NCI-H1105 (cell line): ENCODE results near the gene TCF3.
"Not testable (repeated sequence)": the region's sequence is repeated elsewhere in the genome, so short reads cannot be mapped to it uniquely, and the experiment has no call there.

ENCODE experiments used
- DNase-seq: peaks from one replicate; lab custom pipeline; 2025; lab: John Stamatoyannopoulos, UW

Gene TCF3

DNA sequence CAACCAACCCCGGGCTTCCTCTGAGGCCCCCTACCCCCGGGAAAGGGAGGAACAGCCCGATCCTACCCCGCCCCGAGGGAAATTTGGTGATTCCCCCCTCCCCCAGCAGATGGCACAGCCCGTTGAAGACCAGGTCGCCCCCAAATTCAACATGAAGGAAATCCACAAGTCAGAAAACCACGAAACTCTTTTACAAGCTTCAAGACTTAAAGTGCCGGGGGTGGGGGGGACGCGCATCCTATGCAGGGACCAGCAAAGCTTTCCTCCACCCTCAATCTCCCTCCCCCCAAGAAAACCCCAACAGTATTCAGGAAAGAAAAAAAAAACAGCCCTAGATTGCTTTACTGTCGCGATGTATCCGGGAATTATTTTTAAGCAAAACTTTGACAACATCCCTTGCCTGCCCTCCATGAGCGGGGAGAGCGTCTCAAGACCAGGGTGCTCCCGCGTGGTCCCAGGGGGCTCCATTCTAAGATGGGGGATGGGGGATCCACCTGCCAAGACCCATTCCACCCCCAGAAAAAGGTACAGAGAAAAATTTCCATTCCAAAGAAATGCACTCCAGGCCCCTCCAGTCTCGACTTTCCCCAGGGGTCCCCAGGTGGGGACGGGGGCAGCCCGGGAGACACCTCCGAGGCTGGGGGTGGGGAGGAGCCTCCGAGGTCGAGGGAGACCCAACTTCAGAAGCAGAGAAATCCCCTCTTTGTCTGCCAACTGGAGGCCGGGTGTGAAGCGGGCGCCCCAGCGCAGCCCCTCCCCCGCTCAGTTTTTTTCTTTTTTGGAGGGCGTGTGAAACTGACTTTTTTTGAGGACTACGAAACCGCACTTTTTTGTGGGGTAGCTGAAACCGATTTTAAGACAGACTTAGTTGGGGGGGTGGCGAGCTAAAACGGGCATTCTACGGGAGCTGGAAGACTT lies 1.5 kb downstream of the TCF3 start:
- peak; percentile 21 for DNase-seq

DNA sequence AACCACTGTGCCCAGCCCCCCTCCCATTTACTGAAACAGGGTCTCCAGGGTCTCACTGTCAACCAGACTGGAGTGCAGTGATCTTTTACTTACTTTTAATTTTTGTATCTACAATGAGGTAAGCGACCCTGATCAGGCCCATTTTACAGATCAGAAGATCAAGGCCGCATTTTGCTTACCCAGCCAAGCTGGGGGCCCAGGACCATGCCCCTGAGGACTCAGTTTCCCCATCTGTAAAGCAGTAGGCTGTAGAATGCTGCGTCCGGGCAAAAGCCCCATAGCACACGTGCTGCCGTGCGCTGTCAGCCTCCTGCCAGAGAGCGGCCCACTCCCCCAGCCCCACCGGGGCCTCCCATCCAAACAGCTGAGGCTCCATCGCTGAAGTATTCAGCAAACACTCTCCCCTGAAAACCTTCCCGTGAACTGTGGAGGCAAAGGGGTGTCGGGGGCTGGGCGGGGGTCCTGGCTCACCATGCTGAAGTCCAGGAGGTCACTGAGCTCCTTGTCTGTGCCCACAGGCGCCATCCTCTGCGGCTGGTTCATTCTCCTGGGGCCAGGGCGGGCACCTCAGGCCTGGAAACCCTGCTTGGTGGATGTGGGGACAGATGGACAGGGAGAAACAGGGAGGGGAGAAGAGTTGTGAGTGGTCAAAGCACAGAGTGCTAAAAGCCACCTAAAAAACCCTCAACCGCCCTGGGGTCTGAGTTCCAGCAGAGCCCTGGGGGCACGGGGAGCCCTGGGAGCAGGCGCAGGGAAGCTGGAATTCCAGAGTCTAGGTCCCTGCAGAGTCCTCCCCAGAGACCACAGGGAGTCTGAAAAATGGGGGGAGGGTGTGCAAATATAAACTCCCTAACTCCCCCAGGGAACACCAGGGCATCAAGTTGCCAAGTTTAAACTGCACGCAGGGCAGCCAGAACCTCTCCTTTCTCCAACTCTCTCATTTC lies 2.4 kb downstream of the TCF3 start:
- DNase-seq: no peak

DNA sequence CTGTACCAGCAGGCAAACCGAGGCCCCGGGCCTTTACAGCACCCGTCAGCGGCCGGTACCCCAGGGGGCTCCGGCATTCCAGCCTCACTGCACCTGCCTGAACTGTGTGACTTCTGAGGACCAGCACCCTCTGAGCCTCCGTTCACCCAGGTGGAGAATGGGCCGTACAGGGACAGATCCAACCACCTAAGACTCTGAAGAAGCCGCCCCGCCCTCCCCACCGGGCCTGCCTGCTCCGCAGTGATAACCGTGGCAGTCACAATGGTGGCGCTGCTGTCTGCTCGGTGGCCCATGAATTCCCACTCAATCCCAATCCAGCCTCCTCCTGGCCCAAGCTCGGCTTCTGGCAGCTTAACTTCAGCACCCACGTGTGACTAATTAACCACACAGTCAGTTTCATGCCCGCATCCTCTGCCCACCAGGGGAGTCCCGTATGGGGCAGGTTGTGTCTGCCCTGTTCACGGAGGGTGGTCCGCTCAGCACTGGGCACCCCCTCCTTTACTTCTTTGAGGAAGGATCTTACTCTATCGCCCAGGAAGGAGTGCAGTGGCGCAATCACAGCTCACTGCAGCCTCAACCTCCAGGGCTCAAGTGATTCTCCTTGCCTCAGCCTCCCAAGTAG lies 3.4 kb downstream of the TCF3 start:
- no peak for DNase-seq

DNA sequence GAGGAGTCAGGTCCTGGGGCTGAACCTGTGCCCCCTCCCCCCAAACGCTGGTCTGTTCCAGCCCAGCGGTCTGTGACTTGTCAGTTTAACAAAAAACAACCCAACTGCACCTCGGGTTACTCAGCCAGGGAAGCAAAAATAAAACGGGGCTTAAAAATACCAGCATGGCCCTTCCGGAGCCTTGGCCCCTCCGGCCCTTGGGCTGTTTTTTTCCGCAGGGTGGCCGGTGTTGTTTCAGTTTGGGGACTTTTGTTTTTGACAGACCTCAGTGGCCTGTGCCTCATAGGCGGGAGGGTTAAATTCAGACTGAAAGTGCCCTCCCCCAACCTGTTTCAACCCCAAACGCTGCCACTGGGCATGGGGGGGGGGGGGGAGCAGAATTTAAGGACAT lies 4.0 kb downstream of the TCF3 start:
- no peak for DNase-seq

DNA sequence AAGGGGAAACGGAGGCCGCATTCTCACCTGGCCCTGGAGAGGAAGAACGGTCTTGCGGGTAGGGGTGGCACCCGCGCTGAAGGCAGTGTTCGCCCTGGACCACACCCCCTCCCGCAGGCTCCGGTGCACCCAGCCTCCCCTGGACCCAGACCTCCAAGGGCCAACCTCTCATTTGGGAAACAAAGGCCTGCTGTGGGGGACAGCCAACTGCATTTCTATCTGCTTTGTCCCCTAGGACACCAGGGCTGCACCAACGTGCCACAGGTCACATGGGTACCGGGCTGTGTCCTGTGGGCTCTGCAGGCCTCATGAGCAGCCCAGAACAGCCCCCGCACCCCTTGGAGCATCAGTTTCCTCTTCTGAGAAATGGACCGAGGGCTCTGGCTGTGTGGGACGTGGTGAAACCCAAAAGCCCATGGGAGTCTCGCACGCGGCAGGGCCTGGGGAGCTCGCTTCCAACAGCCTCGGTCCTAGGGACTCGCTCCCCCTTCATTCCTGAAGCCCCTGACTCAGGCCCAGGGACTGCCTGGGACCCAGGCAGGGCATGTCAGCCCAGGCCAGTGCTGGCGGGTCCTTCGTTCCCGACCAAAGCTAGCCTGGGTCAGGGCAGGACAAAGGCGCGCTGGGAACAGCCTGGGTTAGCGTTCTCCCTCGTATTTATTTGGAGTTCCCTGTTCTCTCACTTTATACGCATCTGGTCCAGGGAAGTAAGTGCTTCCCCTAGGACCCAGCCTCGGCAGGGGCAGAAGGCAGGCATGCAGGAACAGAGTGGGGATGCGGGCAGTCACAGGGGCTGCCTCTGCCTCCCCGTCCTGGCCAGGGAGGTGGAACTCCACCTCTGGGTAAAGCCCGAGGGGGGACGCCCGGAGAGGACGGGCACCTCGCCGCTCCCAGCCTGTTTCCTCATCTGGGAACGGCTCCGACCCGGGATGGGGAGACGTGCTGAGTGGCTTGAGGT lies 4.6 kb downstream of the TCF3 start:
- DNase-seq: no peak

DNA sequence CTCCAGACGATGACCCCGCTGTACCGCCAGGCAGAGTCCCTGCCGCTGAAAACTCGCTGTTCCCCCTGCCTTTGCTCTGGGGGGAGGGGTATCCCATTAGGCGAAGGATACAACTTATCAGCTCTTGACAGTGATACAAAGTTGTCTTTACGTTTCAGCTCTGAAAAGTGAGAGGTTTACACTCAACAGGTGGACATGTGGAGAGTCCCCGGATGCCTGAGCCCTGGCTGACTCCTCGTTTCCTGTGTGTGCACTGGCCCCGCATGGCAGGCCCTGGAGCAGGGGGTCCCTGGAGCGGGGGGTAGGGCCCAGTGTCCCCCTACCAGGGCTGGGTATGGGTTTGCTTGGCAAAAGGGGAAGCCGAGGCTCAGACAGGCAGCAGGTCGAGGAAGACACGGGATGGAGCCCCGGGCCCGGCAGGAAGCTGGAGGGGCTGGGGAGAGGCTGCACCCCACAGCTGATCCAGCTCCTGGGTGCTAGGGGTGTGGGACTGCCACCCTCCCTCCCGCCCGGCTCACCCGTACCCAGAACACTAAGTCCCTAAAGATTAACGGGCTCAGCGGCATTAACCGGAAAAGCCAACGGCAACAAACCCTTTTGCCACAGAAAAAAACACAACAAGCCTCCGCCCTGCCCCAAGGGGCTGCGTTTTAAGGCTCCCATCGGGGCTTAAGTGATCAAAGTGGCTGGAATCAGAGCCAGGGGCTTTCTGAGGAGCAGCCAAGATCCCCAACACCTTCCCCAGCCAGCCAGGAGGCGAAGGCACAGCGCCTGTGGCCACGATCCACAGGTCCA lies 5.6 kb downstream of the TCF3 start:
- DNase-seq: no peak

DNA sequence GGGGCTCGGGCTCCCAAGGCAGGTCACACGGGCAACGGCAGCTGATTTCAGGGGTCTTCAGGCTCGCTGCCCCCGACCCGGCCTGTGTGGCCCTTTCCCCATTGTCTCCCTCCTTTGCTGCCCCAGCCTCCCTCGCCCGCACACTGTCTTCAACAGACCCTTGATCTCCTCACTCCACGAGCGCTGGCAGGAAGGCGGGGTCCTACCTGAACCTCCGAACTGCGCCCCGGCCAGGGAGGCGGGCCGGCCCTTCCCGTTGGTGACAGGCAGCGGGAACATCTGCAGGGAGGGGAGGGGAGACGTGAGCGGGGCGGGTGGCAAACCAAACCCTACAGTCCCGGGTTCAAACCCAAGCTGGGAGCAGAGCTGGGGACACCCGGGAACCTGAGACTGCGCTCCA lies 6.3 kb downstream of the TCF3 start:
- no peak for DNase-seq

DNA sequence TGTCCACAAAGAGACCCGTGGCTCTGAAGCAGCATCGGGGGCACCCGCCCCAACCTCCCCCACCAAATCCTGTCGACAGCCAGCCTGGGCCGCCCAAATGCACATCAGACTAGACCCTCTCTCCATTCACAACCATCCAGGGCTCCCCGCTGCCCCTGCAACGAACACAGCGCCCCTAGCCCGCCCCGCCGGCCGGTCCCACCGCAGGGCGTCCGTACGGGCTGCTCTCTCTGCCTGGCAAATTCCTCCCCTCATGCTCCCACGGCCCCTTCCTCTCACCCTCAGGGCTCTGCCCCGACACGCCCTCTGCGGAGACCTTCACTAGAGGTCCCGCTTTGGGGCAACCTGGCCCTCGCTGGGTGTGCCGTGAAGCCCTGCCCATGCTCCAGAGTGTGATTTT lies 7.1 kb downstream of the TCF3 start:
- no peak for DNase-seq

DNA sequence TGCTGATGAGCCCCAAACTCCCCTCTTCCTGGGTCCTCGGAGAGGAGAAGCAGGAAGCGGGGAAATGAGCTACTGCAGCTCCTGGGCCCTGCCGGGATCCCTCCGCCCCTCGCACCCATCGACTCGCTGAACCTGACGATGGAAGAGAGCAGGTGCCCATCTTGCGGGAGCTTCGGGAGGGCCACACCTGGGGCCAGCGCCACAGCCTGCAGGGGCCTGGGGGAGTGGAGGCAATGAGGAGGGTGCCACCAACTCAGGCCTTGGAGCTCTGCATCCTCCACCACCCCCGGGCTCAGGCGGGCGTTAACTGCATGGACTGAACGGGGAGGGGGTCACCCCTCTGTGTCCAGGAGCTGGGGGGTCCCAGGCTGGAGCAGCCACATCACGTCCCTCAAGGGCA lies 8.3 kb downstream of the TCF3 start:
- DNase-seq: no peak

DNA sequence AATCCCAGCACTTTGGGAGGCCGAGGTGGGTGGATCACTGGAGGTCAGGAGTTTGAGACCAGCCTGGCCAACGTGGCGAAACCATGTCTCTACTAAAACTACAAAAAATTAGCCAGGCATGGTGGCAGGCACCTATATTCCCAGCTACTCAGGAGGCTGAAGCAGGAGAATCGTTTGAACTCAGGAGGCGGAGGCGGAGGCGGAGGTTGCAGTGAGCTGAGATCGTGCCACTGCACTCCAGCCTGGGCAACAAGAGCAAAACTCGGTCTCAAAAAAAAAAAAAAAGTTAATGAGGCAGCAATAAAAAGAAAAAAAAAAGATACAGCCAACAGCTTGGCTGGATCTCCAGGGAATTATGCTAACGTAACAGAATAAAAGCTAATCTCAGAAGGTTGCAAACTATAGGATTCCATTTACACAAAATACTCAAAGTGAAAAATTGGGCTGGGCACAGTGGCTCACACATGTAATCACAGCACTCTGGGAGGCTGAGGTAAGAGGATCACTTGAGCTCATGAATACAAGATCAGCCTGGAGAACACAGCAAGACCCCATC lies 11.4 kb downstream of the TCF3 start:
- not testable (repeated sequence) for DNase-seq

DNA sequence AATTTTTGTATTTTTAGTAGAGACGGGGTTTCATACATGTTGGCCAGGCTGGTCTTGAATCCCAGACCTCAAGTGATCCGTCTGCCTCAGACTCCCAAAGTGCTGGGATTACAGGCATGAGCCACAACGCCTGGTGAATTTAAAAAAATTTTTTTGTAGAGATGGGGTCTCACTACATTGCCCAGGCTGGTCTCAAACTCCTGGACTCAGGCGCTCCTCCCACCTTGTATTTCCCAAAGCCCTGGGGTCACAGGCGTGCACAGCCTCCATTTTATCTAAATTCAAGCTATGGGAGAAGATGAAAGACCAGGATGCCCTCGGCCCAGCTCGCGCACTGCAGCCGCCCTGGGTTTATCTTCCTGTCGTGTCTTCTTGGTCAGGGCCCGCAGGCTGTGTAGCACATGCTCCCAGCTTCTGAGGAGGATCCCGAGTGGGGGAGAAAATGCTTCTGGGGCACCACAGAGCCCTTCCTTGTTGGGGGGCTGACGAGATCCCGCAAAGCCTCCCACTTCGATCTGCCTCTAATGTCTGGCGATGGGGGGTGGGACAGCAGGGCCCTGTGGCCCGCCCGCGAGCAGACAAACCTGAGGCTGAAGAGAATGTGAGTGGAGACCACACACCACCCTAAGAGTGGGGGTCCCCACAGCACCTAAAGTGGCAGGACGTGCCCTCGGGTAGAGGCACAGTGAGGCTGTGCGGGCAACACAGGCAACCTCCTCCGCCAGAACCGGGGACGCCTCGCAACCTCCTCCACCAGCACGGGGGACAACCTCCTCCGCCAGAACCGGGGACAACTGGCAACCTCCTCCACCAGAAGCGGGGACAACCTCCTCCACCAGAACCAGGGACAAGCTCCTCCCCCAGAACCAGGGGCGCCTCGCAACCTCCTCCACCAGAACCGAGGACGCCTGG lies 15.8 kb downstream of the TCF3 start:
- DNase-seq: no peak

DNA sequence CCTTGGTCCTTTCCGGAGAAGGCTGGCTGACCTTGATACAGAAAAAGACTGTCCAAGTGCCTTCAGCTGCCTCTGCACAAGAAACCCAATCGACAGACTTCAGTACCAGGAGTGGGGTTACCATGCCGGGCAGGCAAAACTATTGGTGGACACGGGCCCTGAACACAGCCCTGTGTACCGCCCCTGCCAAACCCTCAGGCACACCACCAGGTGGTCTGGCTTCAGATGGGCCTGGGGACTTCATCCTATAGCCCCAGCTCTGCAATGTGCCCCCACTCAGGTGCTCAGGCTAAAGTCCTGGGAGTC lies 17.5 kb downstream of the TCF3 start:
- DNase-seq: no peak

DNA sequence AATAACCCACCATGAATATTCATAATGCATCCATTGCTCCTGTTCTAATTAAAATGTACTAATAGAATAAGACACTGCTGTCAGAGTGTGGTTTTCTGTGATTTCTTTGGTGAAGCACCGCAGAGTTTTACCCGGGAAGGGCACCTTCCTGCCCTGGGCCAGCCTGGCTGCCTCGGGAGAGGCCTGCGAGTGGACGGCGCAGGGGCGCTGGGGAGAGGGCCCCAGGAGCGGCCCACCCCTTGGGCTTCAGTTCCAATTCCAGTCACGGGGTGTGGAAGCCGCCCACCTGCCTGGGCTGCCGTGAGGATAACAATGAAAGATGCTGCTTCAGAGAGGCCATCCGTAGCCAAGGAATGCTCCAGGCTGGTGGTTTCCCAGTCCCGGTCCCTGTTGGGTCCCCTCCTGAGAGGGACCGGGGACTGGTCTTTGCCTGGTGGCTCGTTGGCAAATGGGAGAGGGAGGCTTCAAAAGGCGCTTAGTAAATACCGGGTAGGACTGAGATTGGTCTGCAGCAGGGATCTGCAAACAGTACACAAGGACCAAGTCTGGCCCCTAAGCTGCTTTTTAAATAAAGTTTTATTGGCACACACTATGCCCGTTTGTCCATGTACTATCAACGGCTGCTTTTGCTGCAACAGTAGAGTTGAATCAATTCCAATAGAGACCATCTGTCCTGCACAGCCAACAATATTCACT lies 18.0 kb downstream of the TCF3 start:
- DNase-seq: no peak

DNA sequence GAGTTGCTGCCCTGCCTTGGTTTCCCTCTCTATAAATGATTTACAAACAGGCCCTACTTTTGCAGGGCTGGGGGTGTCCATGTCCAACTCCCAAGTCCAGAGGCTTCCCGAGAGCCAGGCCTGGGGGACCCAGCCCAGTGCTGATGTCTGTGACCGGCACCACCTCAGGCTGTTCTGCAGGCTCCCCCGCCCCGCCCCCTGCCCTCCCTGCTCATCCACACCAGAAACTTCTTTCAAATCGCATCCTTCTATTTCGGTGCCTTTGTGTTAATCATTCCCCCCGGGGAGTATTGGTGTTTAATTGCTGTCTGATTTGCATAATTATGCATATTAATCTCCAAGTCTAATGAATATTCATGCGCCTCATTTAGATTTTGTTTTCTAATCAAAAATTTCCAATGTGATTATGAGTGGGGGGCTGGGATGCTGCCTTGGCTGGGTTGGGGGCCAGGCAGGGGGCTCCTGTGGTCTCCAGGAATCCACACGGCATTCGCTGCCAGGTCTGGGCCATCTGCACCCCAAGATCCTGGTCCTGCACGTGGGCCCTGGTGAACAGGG lies 19.1 kb downstream of the TCF3 start:
- DNase-seq: no peak

DNA sequence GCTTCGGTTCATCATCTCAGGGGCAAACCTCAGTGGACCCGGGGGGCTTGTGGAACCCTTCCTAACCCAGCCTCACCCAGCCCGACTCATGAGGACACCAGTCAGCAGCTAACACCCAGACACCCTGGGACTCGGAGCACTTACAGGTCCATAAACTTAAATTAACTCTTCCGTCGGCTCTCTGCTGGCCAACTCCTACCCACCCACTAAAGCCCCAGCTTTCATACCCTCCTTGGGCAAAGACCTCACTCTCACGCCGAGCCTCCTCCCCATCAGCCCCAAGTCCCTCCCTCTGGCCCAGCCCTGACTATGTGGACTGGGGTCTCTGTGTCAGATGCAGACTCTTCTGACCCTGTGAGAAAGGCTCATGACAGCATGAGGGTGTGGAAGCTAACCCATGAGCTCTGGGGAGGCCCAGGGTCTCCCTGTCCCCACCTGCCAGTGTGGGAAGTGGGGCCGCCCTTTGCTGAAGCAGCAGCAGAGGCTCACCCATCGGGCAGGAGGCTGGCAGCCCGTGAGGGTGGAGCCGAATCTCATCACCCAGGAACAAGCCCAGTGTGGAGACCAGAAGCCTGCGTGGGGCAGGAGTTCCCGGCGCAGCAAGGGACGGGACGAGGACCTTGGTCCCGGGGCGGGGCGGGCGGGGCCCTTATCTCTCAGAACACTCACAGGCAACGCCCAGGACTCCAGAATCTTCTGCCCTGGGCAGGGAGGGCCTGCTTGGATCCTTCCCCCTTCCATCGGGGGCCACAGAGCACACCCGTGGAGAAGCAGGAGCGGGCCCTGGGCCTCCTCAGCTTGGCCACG lies 19.8 kb downstream of the TCF3 start:
- no peak for DNase-seq

DNA sequence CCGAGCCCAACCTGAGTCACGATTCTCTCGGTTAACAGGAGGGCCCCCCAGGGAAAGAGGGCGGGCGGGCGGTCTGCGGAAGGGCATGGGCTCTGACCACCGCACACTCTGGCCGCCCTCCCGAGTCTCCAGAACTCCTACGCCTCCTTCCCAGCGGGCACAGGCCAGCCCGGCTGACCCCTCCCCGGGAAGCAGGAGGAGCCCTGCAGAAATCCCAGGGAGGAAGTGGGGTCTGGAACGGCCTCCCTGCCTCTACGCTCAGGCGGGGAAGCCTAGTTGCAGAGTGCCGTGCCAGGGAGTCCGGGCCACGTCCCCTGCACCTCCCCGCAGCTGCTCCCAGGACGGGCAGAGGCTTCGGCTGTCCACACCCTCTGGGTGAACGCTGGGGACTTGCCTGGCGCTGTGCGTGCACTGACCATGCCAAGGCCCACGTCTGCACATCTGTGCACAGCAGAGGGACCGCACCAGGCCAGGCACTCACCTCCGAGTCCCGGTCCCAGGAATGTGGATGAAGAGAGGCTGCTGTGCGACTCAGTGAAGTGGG lies 20.8 kb downstream of the TCF3 start:
- no peak for DNase-seq

DNA sequence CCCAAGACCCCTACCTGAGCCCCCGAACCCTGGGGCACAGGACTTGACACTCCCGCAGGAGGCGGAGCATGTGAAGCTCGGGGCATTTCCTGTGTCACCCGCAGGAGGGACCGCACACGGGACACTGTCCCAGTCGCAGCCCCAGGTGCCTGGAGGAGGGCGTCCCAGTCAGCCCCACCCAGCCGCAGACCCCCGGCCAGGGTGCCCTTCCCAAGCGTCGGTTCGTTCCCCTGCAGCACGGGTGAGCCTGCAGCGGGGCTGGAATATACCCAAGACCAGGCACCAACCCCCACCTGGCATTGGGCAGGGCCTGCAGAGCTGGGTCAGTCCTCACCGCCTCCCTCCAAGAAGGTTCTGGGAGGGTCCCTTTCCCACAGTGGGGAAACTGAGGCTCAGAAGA lies 21.6 kb downstream of the TCF3 start:
- DNase-seq: no peak
